GM19099 (cell line): Measurements from ENCODE around the gene CTNND1.

Source experiments
- POLR2A ChIP-seq: IDR thresholded peaks from 3 replicates; pipeline ENCODE4 v1.6.1; 2011; ENCODE audit warnings: low read depth; ENCODE audit not compliant: insufficient read length; ENCODE audit errors: extremely low read depth

Gene CTNND1

DNA sequence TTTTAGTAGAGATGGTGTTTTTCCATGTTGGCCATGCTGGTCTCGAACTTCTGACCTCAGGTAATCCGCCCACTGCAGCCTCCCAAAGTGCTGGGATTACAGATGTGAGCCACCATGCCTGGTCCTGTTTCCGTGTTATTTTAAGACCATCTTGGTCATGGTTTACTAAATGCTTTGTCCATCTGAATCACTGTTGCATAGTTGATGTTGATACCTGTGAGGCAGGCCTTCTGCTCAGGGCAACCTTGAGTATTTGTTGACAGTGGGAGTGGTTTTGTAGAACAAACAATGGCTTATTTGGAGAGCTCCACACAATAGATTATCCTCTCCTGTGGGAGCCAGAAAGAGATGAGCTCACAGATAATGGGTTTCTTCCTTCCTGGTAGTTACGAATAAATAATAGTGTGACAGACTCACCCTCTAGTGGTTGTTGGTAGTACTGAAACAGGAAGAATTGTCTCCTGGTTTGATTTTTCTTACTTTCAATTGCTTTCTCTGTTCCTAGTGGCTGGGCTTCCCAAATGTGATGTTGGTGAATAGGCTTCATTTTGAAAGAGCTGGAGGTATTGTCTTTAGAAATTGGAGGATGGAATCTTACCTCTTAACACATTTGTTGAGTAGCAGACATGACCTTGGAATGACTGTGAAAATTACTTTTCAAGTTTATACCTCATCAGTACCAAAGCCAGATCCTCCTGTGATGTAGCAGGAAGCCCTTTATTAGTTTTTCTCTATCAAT lies 39.0 kb downstream of the CTNND1 start:
- TF ChIP-seq POLR2A, result no peak

DNA sequence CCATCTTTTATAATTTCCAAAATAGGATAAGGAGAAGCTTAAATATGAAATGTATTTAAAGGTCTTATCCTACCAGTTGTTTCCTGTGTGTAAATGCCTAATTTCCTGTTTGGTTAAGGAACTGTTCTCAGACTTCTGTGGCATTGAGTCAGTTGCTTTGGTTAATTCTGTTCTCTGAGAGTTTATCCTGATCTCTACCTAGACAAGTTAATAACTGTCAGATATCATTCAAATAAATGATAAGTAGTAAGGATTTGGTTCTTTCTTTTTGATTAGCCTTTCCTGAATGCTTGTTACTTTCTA lies 39.5 kb downstream of the CTNND1 start:
- no peak for TF ChIP-seq POLR2A

DNA sequence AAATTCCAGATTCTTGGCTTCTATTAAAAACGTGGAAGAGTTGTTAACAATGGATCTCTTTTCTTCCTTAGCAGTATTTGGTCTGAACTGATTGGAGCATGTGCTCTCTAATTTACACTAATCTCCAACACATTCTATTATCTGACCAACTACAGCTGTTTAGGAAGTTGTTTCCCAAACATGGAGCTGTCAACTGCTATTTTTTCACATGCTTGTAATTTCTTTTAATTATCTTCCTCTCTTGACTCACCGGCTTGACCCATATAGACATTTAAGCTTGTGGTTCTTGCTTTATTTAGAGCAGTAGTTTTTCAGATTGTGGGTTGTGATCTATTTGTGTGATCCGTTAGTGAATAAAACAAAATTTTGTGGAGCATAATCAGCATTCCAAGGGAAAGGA lies 40.8 kb downstream of the CTNND1 start:
- TF ChIP-seq POLR2A, result no peak

DNA sequence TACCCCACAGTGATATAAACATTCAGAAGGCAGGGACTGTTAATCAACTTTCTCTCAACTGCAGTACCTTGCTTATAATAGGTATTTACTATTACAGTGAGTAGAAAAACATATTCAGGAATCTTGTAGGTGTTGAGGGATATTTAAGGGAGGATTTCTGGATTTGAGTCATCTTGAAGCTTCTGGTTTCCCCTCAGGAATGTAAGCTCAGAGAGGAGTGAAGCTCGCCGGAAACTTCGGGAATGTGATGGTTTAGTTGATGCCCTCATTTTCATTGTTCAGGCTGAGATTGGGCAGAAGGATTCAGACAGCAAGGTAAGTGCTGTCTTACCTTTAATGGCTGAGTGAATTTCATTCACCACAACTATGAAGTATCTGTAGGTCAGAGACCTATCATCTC lies 42.9 kb downstream of the CTNND1 start:
- TF ChIP-seq POLR2A, result no peak

DNA sequence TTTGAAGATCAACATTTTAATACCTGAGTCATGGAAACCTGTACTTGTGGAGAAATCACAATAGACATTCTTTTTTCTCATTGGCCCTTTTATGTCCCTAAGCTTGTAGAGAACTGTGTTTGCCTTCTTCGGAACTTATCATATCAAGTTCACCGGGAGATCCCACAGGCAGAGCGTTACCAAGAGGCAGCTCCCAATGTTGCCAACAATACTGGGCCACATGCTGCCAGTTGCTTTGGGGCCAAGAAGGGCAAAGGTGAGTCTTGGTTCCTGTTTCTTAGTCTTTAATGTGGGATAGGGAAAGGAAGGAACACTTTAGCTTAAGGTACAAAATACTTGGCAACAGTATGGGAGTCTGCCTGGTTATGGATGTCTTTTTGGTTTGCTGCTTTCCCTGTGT lies 44.2 kb downstream of the CTNND1 start:
- TF ChIP-seq POLR2A, result no peak

DNA sequence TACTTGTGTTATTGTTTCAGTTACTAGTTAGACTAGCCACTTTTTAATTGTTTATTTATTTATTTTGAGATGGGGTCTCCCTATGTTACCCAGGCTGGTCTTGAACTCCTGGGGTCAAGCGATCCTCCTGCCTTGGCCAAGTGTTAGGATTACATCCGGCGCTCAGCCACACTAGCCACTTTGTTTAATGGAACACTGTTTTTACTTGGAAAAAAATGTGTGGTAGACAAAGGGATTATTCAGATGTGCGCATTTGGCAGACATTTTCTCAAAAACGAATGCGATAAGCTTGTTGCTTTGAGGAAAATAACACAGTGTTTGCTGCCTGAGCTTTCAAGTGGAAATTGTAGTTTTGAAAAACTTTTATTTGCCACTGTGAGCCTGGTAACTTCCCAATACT lies 51.0 kb downstream of the CTNND1 start:
- no peak for TF ChIP-seq POLR2A

DNA sequence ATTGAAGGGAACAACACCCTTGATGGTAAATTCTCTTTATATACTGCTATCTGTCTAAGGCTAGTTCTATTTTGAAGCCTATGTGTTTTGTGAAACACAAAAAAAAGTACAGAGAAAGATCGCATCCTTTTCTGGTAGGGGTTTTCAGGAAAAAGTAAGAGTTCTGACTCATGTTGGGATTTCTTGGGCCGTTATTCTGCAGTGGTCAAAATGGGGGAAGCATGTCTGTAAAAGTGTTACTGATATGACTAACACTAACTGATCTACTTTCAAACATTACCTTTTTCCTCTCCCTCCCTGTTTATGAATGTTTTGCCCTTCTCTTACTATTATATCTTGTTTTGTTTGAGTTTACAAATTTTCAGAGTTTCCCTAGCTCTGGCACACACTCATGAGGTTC lies 53.9 kb downstream of the CTNND1 start:
- no peak for TF ChIP-seq POLR2A

DNA sequence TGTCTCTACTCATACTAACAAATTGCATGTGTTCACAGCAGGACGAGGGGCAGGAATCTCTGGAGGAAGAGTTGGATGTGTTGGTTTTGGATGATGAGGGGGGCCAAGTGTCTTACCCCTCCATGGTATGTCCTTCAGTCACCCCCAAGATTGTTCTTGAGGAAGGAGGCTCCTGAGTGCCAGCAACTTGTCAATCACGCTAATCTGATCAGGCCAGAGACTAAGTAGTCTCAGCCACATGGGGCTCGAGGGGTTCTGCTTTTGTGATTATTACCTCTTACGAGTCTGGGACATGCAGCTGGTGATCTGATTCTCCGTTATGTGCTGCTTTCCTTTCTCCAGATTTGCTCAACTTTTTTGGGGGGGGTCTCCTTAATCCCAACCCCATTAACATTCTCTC lies 54.3 kb downstream of the CTNND1 start:
- no peak for TF ChIP-seq POLR2A

DNA sequence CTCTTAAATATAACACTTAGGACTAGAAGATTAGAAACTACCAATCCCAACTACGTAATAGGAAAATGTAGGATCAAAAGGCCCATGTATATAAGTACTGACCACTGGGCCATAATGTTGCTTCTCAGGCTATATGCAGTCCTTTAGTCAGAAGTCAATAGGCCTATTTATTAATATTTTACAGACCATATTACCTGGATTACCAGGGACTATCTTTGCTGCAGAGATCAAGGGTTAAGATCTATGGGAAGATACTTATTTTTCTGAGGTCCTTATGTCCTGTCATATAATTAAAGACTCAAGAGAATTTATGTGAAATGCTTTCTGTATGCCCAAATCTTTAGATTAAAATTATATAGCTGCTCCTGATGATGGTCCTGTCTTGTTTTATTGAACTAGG lies 57.2 kb downstream of the CTNND1 start:
- TF ChIP-seq POLR2A, result no peak

DNA sequence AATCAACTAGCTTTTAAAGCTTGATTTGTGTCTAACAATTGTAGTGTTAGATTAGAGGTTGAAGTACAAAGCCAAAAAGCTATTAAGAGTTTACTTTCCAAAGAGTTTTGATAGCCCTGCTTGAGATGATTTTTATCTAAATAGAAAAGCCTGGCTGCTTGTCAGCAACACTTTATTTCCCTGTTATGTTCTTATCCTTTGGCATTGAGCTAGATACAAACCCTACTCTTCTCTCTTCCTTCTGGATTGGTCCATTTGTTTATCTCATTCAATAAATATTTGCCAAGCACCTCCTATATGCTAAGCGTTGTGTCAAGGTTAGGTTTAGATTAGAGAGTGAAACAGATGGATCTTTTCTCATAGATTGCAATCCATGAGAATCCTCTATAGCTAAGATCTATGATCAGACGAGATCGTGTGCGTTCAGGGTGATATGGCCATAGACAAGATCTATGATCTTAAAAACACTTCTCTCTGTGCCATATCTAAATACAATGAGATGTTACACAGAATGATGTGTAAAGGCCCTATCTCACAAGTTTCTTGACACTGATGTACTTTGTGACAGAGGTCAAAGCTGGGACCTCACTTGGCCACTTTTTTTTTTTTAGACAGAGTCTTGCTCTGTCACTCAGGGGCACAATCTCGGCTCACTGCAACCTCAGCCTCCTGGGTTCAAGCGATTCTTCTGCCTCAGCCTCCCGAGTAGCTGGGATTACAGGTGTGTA lies 57.8 kb downstream of the CTNND1 start:
- no peak for TF ChIP-seq POLR2A

DNA sequence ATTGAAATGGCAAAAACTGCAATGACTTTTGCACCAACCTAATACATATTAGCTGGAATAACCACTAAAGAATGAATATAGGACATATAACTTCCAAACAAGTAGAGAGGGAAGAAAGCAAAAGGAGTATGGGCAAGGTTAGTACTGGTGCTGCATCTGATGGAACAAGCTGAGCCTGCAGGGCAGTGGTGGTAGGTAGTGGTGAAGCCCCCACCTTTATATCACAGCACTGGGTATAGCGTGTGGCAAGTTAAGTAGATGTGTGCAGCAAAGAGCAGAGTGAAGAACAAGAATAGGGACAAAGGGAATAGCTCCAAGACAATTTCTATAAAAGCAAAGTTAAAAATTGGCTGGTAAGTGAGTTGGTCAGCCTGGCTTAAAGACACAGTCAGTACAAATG lies 62.3 kb downstream of the CTNND1 start:
- TF ChIP-seq POLR2A, result no peak

DNA sequence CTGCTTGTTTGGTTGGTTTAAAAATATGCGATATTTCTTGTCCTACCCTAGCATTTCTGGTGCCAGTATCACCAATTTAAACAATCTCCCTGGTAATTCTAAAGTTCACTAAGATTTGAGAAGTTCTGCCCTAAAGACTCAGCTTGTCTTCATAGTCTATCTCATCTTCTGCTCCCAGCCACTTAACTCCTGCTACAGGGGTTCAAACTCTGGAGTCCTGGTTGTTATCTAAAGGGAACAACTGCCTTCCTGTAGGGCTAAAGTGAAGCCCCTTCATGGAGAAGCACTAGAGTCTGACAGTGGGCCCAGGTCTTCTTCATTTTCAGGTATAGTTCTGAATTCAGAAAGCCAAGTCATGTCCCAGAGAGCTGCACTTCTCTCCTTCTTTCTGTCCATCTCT lies 73.2 kb downstream of the CTNND1 start:
- no peak for TF ChIP-seq POLR2A

DNA sequence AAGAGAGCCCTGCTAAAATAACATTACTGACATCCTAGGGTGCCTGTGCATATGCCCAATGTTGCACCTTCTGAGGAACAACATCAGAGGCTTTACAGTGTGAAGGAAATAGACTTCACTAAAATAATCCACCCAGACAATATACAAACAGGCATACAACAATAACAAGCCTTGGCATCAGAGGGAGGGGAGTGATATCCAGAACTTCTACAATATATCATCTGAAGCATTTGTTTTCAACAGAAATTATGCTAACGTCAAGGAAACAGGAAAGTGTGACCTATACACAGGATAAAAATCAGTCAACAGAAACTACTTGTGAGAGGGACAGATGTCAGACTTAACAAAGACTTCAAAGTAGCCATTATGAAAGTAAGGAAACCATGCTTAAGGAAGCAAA lies 81.3 kb downstream of the CTNND1 start:
- no peak for TF ChIP-seq POLR2A

DNA sequence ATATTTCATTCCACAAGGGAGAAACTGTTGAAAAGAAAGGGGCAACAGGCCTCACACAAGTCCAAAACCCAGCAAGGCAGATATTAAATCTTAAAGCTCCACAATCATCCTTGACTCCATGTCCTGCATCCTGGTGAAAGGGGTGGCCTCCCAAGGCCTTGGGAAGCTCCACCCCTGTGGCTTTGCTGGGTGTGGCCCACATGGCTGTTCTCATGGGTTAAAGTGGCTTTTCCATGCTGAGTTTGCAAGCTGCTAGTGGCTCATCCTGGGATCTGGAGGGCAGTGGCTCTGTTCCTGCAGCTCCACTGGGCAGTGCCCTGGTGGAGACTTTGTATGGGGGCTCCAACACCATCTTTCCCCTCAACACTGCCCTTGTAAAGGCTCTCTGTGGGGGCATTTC lies 106.4 kb downstream of the CTNND1 start:
- TF ChIP-seq POLR2A, result no peak

DNA sequence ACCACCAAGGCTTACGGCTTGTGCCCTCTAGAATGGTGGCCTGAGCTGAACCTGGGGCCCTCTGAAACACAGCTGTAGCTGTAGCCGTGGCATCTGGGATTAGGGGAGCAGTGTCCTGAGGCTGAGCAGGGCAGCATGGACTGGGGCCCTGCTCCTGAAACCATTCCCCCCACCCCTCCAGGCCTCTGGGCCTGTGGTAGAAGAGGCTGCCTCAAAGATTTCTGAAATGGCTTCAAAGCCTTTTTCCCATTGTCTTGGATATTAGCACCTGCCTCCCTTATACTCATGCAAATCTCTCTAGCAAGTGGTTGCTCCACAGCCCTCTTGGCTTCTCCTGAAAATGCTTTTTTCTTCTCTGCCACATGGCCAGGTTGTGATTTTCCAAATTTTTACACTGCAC lies 106.9 kb downstream of the CTNND1 start:
- TF ChIP-seq POLR2A, result no peak
